ENCODE data around the gene PRR11. TPM values are rescaled to one million over a fixed set of nuclear protein-coding genes. Genes with fewer than 3 reads are reported as not detected.

PRR11 gene
- total RNA-seq, 3 donors from 2014 or later (not counting 1 experiment from before 2014, with no cell fraction given) = 2.0 to 4.0 (median 2.9) TPM

GRCh38 chr17:59115474-59115873, 40.1 kb upstream of the PRR11 start:
- no peaks in the 10 kb centered on the region for H3K4me1 ChIP-seq (ENCODE audit: control insufficient read depth, insufficient read depth, low read length)
- no peak overlapping the region for H3K4me3 Mint-ChIP-seq
- H3K27ac ChIP-seq (ENCODE audit: low read length) = no peak overlapping the region
- 89% methylated on average over 9 of the region's 9 CpGs for WGBS (ENCODE audit: insufficient coverage)
- no peaks in the 10 kb centered on the region for H3K27me3 Mint-ChIP-seq (ENCODE audit: low read depth in 2 of 2)
- H3K9me3 ChIP-seq (ENCODE audit: control insufficient read depth, insufficient read depth, low read length) = no peaks in the 10 kb centered on the region
- ATAC-seq = no peak
- DNase-seq = no peak
- H3K36me3 ChIP-seq (ENCODE audit: control insufficient read depth, insufficient read depth, low read length) = peaks cover 14% of the 10 kb centered on the region
- no peak for TF ChIP-seq CTCF (IDR thresholded peaks at IDR 0.05)
- peaks cover 4% of the 10 kb centered on the region for H3K36me3 Mint-ChIP-seq
- no peak overlapping the region for H3K4me3 ChIP-seq (ENCODE audit: low read length)
- H3K9me3 Mint-ChIP-seq = no peaks in the 10 kb centered on the region
- H3K4me1 Mint-ChIP-seq = no peaks in the 10 kb centered on the region
- H3K27ac Mint-ChIP-seq = no peak overlapping the region
- intact Hi-C loops (cut with micrococcal nuclease) = no loop called here
- no peaks in the 10 kb centered on the region for H3K27me3 ChIP-seq (ENCODE audit: control insufficient read depth, insufficient read depth, low read length)

GRCh38 chr17:59121901-59122480, 33.6 kb upstream of the PRR11 start:
- H3K36me3 Mint-ChIP-seq = peaks cover 4% of the 10 kb centered on the region
- H3K4me1 Mint-ChIP-seq = no peaks in the 10 kb centered on the region
- H3K27ac Mint-ChIP-seq = no peak overlapping the region
- Histone ChIP-seq H3K36me3 (ENCODE audit: control insufficient read depth, insufficient read depth, low read length) (peaks cover 10% of the 10 kb centered on the region), H3K9me3 (ENCODE audit: control insufficient read depth, insufficient read depth, low read length) (no peaks in the 10 kb centered on the region), H3K4me1 (ENCODE audit: control insufficient read depth, insufficient read depth, low read length) (no peaks in the 10 kb centered on the region), H3K27me3 (ENCODE audit: control insufficient read depth, insufficient read depth, low read length) (no peaks in the 10 kb centered on the region), H3K27ac (ENCODE audit: low read length) (no peak overlapping the region), H3K4me3 (ENCODE audit: low read length) (no peak overlapping the region)
- intact Hi-C loops (cut with micrococcal nuclease) = no loop called here
- no peak for DNase-seq
- H3K27me3 Mint-ChIP-seq (ENCODE audit: low read depth in 2 of 2) = no peaks in the 10 kb centered on the region
- TF ChIP-seq CTCF (IDR thresholded peaks at IDR 0.05) = no peak
- H3K9me3 Mint-ChIP-seq = no peaks in the 10 kb centered on the region
- 90% methylated on average over 8 of the region's 9 CpGs for WGBS (ENCODE audit: insufficient coverage)
- no peak overlapping the region for H3K4me3 Mint-ChIP-seq
- ATAC-seq = no peak

GRCh38 chr17:59124665-59125064, 30.9 kb upstream of the PRR11 start:
- Histone ChIP-seq H3K4me1 (ENCODE audit: control insufficient read depth, insufficient read depth, low read length) (no peaks in the 10 kb centered on the region), H3K27me3 (ENCODE audit: control insufficient read depth, insufficient read depth, low read length) (no peaks in the 10 kb centered on the region), H3K4me3 (ENCODE audit: low read length) (no peak overlapping the region), H3K36me3 (ENCODE audit: control insufficient read depth, insufficient read depth, low read length) (peaks cover 5% of the 10 kb centered on the region), H3K9me3 (ENCODE audit: control insufficient read depth, insufficient read depth, low read length) (no peaks in the 10 kb centered on the region), H3K27ac (ENCODE audit: low read length) (no peak overlapping the region)
- intact Hi-C loops (cut with micrococcal nuclease) = no loop called here
- no peak for ATAC-seq
- no peak for TF ChIP-seq CTCF (IDR thresholded peaks at IDR 0.05)
- WGBS (ENCODE audit: insufficient coverage) = 87% methylated on average over 5 of the region's 6 CpGs
- Mint-ChIP-seq H3K4me3 (no peak overlapping the region), H3K4me1 (no peaks in the 10 kb centered on the region), H3K36me3 (no peaks in the 10 kb centered on the region), H3K27me3 (ENCODE audit: low read depth in 2 of 2) (no peaks in the 10 kb centered on the region), H3K9me3 (no peaks in the 10 kb centered on the region), H3K27ac (no peak overlapping the region)
- DNase-seq = no peak

- no peak overlapping the region for H3K4me3 ChIP-seq (ENCODE audit: low read length)
- H3K27me3 Mint-ChIP-seq (ENCODE audit: low read depth in 2 of 2) = no peaks in the 10 kb centered on the region
- peaks cover 4% of the 10 kb centered on the region for H3K36me3 ChIP-seq (ENCODE audit: control insufficient read depth, insufficient read depth, low read length)
- H3K9me3 Mint-ChIP-seq = no peaks in the 10 kb centered on the region
- no peak for ATAC-seq
- 39% methylated on average over 2 of the region's 3 CpGs for WGBS (ENCODE audit: insufficient coverage)
- no peaks in the 10 kb centered on the region for H3K4me1 ChIP-seq (ENCODE audit: control insufficient read depth, insufficient read depth, low read length)
- no peak overlapping the region for H3K4me3 Mint-ChIP-seq
- no peak overlapping the region for H3K27ac ChIP-seq (ENCODE audit: low read length)
- H3K36me3 Mint-ChIP-seq = no peaks in the 10 kb centered on the region
- no peaks in the 10 kb centered on the region for H3K27me3 ChIP-seq (ENCODE audit: control insufficient read depth, insufficient read depth, low read length)
- intact Hi-C loops (cut with micrococcal nuclease) = no loop called here
- no peak for TF ChIP-seq CTCF (IDR thresholded peaks at IDR 0.05)
- H3K27ac Mint-ChIP-seq = peak overlapping the region in 1 of 2 donors; percentile 14
- no peaks in the 10 kb centered on the region for H3K4me1 Mint-ChIP-seq
- DNase-seq = no peak
- H3K9me3 ChIP-seq (ENCODE audit: control insufficient read depth, insufficient read depth, low read length) = no peaks in the 10 kb centered on the region
Observed at GRCh38 chr17:59126809-59127417, 28.6 kb upstream of the PRR11 start.

All from natural killer cell (primary cell).